ENCODE data around the gene RPLP1. TPM values are rescaled to one million over a fixed set of nuclear protein-coding genes. Genes with fewer than 3 reads are reported as not detected.

The RPLP1 gene
- total and polyA plus RNA-seq, 2 donors (not counting 1 experiment from before 2014, with no cell fraction given): 82.4 to 621 TPM

DNA sequence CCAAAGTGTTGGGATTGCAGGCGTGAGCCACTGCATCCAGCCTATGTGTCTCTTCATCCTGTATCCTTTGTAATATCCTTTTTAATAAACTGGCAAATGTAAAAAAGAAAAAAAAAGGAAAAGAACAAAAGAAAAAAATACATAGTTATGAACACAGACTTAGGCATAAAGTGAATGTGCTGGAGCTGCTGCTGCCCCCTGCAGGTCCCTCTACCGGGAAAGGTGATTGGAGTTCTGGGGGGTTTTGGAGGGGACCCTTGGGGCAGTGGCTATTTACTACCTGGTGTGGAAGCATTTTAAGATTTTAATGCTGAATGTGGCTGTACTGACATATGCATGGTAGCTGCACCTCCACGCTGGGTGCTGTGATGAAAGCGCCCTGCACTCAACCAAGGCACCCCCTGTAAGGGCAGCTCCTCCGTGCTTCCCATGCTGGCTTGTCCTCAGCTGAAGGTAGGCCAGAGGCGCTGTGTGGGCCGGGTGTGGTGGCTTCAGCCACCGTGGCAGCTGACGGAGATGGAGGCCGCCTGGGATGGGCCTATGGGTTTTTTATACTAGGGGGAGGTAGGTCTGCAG lies 49.9 kb downstream of the RPLP1 start:
- Histone ChIP-seq H3K27ac (ENCODE audit: insufficient read depth, low read length) (no peak overlapping the region), H3K4me2 (ENCODE audit: extremely low read depth, insufficient read depth, low read length) (no peak overlapping the region), H2AFZ (ENCODE audit: low read length) (no peak overlapping the region), H3K4me1 (ENCODE audit: control insufficient read depth, extremely low read depth, insufficient read depth, low read length) (no peaks in the 10 kb centered on the region), H3K27me3 (ENCODE audit: control insufficient read depth, insufficient read depth, low read length) (no peaks in the 10 kb centered on the region), H3K4me3 (replicated peaks in 1 of 4; ENCODE audit: control extremely low read depth in 1 of 4, insufficient read depth in 1 of 4, low read depth in 3 of 4, low read length in 4 of 4) (no peak overlapping the region), H3K9me3 (ENCODE audit: control insufficient read depth, insufficient read depth, low read depth, low read length) (no peaks in the 10 kb centered on the region), H3K79me2 (ENCODE audit: control insufficient read depth, insufficient read depth, low read length) (no peaks in the 10 kb centered on the region), H3K36me3 (ENCODE audit: control insufficient read depth, insufficient read depth, low read length) (no peaks in the 10 kb centered on the region), H4K20me1 (ENCODE audit: control insufficient read depth, extremely low read depth, insufficient read depth, low read length) (no peaks in the 10 kb centered on the region), H3K9ac (ENCODE audit: insufficient read depth, low read length) (no peak overlapping the region)
- no peak for TF ChIP-seq EZH2 (IDR thresholded peaks at IDR 0.05; ENCODE audit: low read length, missing control alignments)
- TF ChIP-seq, protein P1, sequence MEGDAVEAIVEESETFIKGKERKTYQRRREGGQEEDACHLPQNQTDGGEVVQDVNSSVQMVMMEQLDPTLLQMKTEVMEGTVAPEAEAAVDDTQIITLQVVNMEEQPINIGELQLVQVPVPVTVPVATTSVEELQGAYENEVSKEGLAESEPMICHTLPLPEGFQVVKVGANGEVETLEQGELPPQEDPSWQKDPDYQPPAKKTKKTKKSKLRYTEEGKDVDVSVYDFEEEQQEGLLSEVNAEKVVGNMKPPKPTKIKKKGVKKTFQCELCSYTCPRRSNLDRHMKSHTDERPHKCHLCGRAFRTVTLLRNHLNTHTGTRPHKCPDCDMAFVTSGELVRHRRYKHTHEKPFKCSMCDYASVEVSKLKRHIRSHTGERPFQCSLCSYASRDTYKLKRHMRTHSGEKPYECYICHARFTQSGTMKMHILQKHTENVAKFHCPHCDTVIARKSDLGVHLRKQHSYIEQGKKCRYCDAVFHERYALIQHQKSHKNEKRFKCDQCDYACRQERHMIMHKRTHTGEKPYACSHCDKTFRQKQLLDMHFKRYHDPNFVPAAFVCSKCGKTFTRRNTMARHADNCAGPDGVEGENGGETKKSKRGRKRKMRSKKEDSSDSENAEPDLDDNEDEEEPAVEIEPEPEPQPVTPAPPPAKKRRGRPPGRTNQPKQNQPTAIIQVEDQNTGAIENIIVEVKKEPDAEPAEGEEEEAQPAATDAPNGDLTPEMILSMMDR (conservative IDR thresholded peaks at IDR 0.05 in 1 of 2, IDR thresholded peaks at IDR 0.05 in 1 of 2; ENCODE audit: low read depth in 1 of 2, low read length in 2 of 2): peak; percentile 9 to 11
- no peak for DNase-seq (ENCODE audit: low read depth in 2 of 2)

DNA sequence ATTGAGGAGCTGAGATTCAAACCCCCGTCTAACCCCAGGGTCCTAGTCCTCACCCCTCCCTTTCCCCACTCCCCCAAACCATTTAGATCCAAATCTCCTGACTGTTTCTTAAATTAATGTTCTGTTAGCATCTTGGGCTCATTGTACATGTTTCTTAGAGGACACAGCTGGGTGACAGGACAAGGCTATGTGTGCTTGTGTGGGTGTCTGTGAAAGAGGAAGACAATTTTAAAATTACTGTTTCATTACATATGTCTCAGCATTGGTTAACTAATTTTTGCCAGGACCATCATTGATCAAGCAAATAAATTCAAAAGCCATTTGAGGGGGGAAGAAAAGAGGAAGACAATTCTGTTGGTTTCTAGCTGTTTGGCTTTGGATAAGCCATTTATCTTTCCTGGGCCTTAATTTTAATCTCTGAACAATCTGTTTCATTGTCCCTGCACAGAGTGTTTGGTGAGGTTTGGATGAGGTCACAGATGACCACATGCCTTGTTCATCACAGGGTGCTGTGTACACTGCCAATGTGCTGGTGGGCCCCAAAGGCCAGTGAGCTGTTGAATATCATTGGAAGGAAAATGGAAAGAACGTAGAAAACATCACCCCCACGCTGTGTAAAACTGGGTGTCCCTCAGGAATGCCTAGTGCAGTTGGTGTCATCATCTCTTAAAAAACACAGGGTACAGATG lies 51.9 kb downstream of the RPLP1 start:
- Histone ChIP-seq H4K20me1 (ENCODE audit: control insufficient read depth, extremely low read depth, insufficient read depth, low read length) (no peaks in the 10 kb centered on the region), H3K79me2 (ENCODE audit: control insufficient read depth, insufficient read depth, low read length) (no peaks in the 10 kb centered on the region), H3K27me3 (ENCODE audit: control insufficient read depth, insufficient read depth, low read length) (no peaks in the 10 kb centered on the region), H3K9ac (ENCODE audit: insufficient read depth, low read length) (no peak overlapping the region), H3K36me3 (ENCODE audit: control insufficient read depth, insufficient read depth, low read length) (no peaks in the 10 kb centered on the region), H3K4me2 (ENCODE audit: extremely low read depth, insufficient read depth, low read length) (no peak overlapping the region), H3K27ac (ENCODE audit: insufficient read depth, low read length) (no peak overlapping the region), H3K9me3 (ENCODE audit: control insufficient read depth, insufficient read depth, low read depth, low read length) (no peaks in the 10 kb centered on the region), H2AFZ (ENCODE audit: low read length) (no peak overlapping the region), H3K4me1 (ENCODE audit: control insufficient read depth, extremely low read depth, insufficient read depth, low read length) (no peaks in the 10 kb centered on the region), H3K4me3 (replicated peaks in 1 of 4; ENCODE audit: control extremely low read depth in 1 of 4, insufficient read depth in 1 of 4, low read depth in 3 of 4, low read length in 4 of 4) (no peak overlapping the region)
- TF ChIP-seq, protein P1 (conservative IDR thresholded peaks at IDR 0.05 in 1 of 2, IDR thresholded peaks at IDR 0.05 in 1 of 2; ENCODE audit: low read depth in 1 of 2, low read length in 2 of 2): no peak
- TF ChIP-seq EZH2 (IDR thresholded peaks at IDR 0.05; ENCODE audit: low read length, missing control alignments): no peak
- DNase-seq (ENCODE audit: low read depth in 2 of 2): no peak

Other genes starting within 250 kb of the RPLP1 start
- 9.8 and 16.2 TPM in 2 replicates for gene PAQR5, start 153.9 kb upstream of the RPLP1 start, total RNA-seq
- 6.0 and 20.8 TPM in 2 replicates for gene PAQR5, start 153.9 kb upstream of the RPLP1 start, polyA plus RNA-seq
- gene KIF23, start 38.5 kb upstream of the RPLP1 start, total RNA-seq: 3.1 and 16.5 TPM in 2 replicates
- 19.4 and 53.2 TPM in 2 replicates for gene KIF23, start 38.5 kb upstream of the RPLP1 start, polyA plus RNA-seq